Suppressor macrophage (primary cell): Measurements from ENCODE around the gene WDR76.

Experiments used
- DNase-seq, 4 experiments: peaks; one replicate each; pipeline ENCODE4 v3.0.0-alpha.2; 2020 to 2022

The WDR76 gene

GRCh38 chr15:43879386-43880355 lies 52.9 kb downstream of the WDR76 start:
- no peak for DNase-seq

GRCh38 chr15:43880406-43881194 lies 53.8 kb downstream of the WDR76 start:
- DNase-seq: no peak

- DNase-seq: no peak
These were observed 54.4 kb downstream of the WDR76 start for GRCh38 chr15:43881245-43881644.

- DNase-seq: peak in 2 of 4 experiments; percentile 11 to 12
These were observed 55.1 kb downstream of the WDR76 start for GRCh38 chr15:43881944-43882343.

GRCh38 chr15:43883571-43883970 lies 56.8 kb downstream of the WDR76 start:
- no peak for DNase-seq

- no peak for DNase-seq
These were observed 59.8 kb downstream of the WDR76 start for GRCh38 chr15:43886558-43886957.

GRCh38 chr15:43887901-43888300 lies 61.1 kb downstream of the WDR76 start:
- DNase-seq: no peak

- DNase-seq: no peak
These were observed 62.2 kb downstream of the WDR76 start for GRCh38 chr15:43889042-43889441.

GRCh38 chr15:43893956-43894355 lies 67.2 kb downstream of the WDR76 start:
- DNase-seq: no peak

- no peak for DNase-seq
These were observed 68.8 kb downstream of the WDR76 start for GRCh38 chr15:43895586-43895985.

- DNase-seq: no peak
These were observed 69.7 kb downstream of the WDR76 start for GRCh38 chr15:43896543-43896942.

GRCh38 chr15:43898891-43899290 lies 72.1 kb downstream of the WDR76 start:
- no peak for DNase-seq

GRCh38 chr15:43899928-43900327 lies 73.1 kb downstream of the WDR76 start:
- DNase-seq: no peak

- no peak for DNase-seq
These were observed 74.2 kb downstream of the WDR76 start for GRCh38 chr15:43900996-43901395.

- DNase-seq: no peak
These were observed 74.7 kb downstream of the WDR76 start for GRCh38 chr15:43901495-43901894.

- DNase-seq: peak; percentile 57 to 80 (median 70)
These were observed 77.1 kb downstream of the WDR76 start for GRCh38 chr15:43903864-43904290.

GRCh38 chr15:43905755-43906154 lies 79.0 kb downstream of the WDR76 start:
- DNase-seq: no peak

GRCh38 chr15:43908516-43909050 lies 81.8 kb downstream of the WDR76 start:
- DNase-seq: no peak

- DNase-seq: peak; percentile 66 to 89 (median 74)
These were observed 84.5 kb downstream of the WDR76 start for GRCh38 chr15:43911235-43911781.

GRCh38 chr15:43912208-43912607 lies 85.4 kb downstream of the WDR76 start:
- no peak for DNase-seq

GRCh38 chr15:43913026-43913780 lies 86.4 kb downstream of the WDR76 start:
- no peak for DNase-seq

- DNase-seq: no peak
These were observed 87.1 kb downstream of the WDR76 start for GRCh38 chr15:43913941-43914340.
